ENCODE data around the gene PDZRN3. TPM values are rescaled to one million over a fixed set of nuclear protein-coding genes. Genes with fewer than 3 reads are reported as not detected.

Gene PDZRN3
- total and polyA plus RNA-seq, 12 donors: 17.7 to 143 (median 74.6) TPM

DNA sequence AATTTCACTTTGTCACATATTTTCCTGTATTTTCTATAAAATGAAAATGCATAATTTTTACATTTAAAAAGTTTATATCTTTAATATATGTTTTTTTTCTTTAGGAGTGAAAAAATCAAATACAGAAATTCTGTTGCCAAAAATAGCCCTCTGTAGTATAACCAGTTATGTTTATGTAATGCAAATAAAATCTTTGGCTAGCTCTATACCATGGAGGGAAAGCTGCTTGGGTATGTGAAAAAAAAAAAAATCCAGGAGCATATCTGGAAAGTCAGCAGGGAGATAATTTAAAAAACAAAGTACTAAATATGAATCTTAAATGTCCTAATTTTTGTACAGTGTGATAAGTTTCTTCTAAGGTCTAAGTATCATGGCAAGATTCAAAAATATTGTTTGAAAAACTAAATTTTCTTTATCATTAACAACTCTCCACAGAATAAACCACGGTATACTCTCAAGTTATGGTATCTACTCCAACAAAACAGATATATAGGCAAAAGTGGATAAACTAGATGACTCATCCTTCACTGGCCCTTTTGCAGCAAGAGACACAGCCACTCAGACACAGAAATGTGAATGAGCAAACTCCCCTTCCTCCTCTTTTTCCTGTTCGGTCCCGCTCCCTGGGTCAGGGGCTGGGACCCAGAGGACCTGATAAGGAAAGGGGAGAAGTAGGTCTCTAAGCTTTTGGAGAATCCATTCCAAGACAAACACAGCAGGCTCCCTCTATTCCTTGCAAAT is 66.6 kb downstream of the PDZRN3 start:
- Histone ChIP-seq H3K4me1 (peaks cover 0 to 83% (median 49%) of the 10 kb centered on the region in 9 donors), H3K36me3 (no peaks in the 10 kb centered on the region), H3K27me3 (no peaks in the 10 kb centered on the region), H3K9me3 (no peaks in the 10 kb centered on the region), H3K27ac (peak overlapping the region in 9 of 10 donors; percentile 16 to 83 (median 50)), H3K4me3 (no peak overlapping the region)
- whole genome bisulfite sequencing, 2 donors: 12 to 18% methylated on average over 3 of the region's 3 CpGs
- TF ChIP-seq, protein P1, sequence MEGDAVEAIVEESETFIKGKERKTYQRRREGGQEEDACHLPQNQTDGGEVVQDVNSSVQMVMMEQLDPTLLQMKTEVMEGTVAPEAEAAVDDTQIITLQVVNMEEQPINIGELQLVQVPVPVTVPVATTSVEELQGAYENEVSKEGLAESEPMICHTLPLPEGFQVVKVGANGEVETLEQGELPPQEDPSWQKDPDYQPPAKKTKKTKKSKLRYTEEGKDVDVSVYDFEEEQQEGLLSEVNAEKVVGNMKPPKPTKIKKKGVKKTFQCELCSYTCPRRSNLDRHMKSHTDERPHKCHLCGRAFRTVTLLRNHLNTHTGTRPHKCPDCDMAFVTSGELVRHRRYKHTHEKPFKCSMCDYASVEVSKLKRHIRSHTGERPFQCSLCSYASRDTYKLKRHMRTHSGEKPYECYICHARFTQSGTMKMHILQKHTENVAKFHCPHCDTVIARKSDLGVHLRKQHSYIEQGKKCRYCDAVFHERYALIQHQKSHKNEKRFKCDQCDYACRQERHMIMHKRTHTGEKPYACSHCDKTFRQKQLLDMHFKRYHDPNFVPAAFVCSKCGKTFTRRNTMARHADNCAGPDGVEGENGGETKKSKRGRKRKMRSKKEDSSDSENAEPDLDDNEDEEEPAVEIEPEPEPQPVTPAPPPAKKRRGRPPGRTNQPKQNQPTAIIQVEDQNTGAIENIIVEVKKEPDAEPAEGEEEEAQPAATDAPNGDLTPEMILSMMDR (IDR thresholded peaks at IDR 0.05): no peak
- DNase-seq (no peak), ATAC-seq (peak in 3 of 8 donors; percentile 13 to 36 (median 31))
- intact Hi-C loops (cut with DNase I): no loop called here

DNA sequence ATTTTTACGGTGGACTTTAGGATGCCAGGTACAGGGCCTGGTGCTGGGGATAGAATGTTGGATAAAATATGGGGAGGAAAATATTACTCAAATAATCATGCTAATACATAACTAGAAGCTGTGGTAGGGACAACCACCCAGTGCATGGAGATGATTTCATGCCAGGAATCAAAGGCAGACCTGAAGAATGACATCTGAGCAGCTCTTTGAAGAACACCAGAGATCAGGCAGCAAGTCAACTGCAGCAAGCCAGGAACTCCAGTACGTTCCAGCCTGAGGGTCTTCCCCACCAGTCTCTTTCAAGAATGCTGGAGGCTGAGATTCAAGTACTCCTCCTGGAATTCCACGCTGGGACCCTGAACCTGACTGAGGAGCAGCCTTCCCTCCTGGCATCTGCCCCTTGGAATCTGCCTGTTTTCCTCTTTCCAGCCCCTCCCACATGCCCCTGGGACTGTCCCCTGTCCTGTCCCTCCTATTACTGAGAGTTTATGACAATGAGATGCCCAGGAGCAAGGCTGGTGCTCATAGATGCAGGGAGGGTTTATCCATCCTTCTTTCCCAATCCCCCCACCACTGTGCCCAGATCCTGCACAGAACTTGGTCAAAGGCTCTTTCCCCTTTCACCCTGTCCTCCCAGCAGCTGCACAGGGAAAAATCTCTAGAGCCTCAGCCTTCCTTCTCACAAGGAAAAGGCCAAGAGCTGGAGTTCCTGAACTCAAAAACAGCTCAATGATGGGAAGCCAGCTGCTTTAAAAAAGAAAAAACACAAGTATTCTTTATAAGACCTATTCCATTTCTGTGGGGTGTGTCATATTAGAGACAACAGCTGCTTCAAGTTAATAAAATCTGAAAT is 68.0 kb downstream of the PDZRN3 start:
- peak overlapping the region in 9 of 10 donors; percentile 38 to 83 (median 65) for H3K27ac ChIP-seq
- TF ChIP-seq, protein P1 (IDR thresholded peaks at IDR 0.05): no peak
- DNase-seq (no peak), ATAC-seq (peak; percentile 20 to 61 (median 43))
- intact Hi-C loops (cut with DNase I): no loop called here
- WGBS, 2 donors: 36 to 40% methylated on average over 3 of the region's 3 CpGs
- no peaks in the 10 kb centered on the region for H3K9me3 ChIP-seq
- H3K4me1 ChIP-seq: peaks cover 0 to 87% (median 54%) of the 10 kb centered on the region in 9 donors
- H3K4me3 ChIP-seq: no peak overlapping the region
- H3K36me3 ChIP-seq: no peaks in the 10 kb centered on the region
- no peaks in the 10 kb centered on the region for H3K27me3 ChIP-seq

DNA sequence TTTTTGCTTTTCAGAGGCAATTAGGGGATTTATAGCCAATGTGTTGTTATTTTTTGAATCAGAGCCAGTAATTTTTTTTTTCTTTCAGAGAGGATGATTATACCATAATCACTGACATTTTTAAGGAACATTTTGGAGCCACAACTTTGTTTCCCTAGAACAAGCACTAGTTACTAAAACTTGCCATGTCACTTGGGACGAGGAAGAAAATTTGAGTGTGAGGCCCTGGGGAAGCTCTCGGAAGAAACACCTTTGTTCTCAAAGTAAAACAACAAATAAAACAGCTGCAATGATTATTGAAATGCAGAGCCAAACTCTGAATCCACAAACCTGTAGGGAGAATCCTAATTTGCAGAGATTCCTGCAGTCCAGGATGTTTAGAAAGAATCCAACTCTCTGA is 69.7 kb downstream of the PDZRN3 start:
- TF ChIP-seq, protein P1 (IDR thresholded peaks at IDR 0.05): no peak
- H3K4me1 ChIP-seq: peaks cover 0 to 77% (median 47%) of the 10 kb centered on the region in 9 donors

DNA sequence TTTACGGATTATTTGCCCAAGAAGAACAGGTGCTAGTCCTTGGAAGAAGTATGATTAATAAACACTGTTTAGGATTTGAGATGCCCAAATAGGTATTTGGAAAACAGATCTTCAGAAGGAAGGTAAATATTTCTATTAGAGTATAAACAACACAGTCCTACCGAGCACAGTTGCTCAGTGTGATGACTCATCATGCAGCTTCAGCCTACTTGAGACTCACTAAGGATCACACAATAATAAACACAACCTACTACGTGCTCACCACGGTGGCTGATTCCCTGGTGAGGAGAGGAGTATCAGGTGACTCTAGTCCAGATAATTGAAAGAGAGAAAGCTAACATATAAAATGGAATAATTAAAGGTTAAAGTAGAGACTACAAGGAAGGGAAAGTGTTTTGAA is 72.0 kb downstream of the PDZRN3 start:
- peak overlapping the region in 1 of 10 donors; percentile 23 for H3K27ac ChIP-seq

More for the DNA sequence above, 69.7 kb downstream of the PDZRN3 start:
- no peak overlapping the region for H3K4me3 ChIP-seq
- ATAC-seq (no peak), DNase-seq (no peak)
- intact Hi-C loops (cut with DNase I): no loop called here
- H3K27ac ChIP-seq: peak overlapping the region in 8 of 10 donors; percentile 10 to 67 (median 46)
- H3K9me3 ChIP-seq: no peaks in the 10 kb centered on the region
- H3K27me3 ChIP-seq: no peaks in the 10 kb centered on the region
- 37 to 38% methylated on average over 2 of the region's 2 CpGs for WGBS, 2 donors
- H3K36me3 ChIP-seq: no peaks in the 10 kb centered on the region

More for the DNA sequence above, 72.0 kb downstream of the PDZRN3 start:
- ATAC-seq (peak in 1 of 8 donors; percentile 47), DNase-seq (no peak)
- Histone ChIP-seq H3K36me3 (no peaks in the 10 kb centered on the region), H3K4me3 (no peak overlapping the region), H3K4me1 (peaks cover 3 to 64% (median 45%) of the 10 kb centered on the region in 9 donors), H3K9me3 (no peaks in the 10 kb centered on the region), H3K27me3 (no peaks in the 10 kb centered on the region)
- TF ChIP-seq, protein P1 (IDR thresholded peaks at IDR 0.05): no peak
- WGBS, 2 donors: 35 to 40% methylated on average over 4 of the region's 4 CpGs
- intact Hi-C loops (cut with DNase I): no loop called here
